Heart right ventricle (tissue), 16 donors: ENCODE results near the gene GLS. TPM values are rescaled to one million over a fixed set of nuclear protein-coding genes. Genes with fewer than 3 reads are reported as not detected.

Experiments used
- ATAC-seq, 8 donors: fragments of 200-7000 bp; cut with Tn5 transposase; one replicate each; pipeline ENCODE4 v1.9.1; 2020; ENCODE audit warnings: mild to moderate bottlenecking in 8 of 8, moderate library complexity in 8 of 8, moderate number of reproducible peaks in 1 of 8
- DNase-seq, 2 donors: peaks; one replicate each; pipeline ENCODE4 v3.0.0-alpha.2; 2020
- H3K27ac ChIP-seq, 10 donors: fragments of 200-600 bp; sonication (generic) in 2 of 10; one replicate each; pipeline versions ENCODE4 v1.5.0 to v1.8.0; 2020 to 2022; ENCODE audit warnings: mild to moderate bottlenecking in 3 of 10
- H3K27me3 ChIP-seq, 7 donors: fragments of 200-600 bp; one replicate each; pipeline ENCODE4 v1.8.0; 2021 to 2022; ENCODE audit warnings: mild to moderate bottlenecking in 2 of 7
- H3K36me3 ChIP-seq, 9 donors: fragments of 200-600 bp; sonication (generic) in 1 of 9; one replicate each; pipeline versions ENCODE4 v1.5.0 to v1.8.0; 2020 to 2022; ENCODE audit warnings: mild to moderate bottlenecking in 2 of 9
- H3K4me1 ChIP-seq, 9 donors: fragments of 200-600 bp; sonication (generic) in 1 of 9; one replicate each; pipeline versions ENCODE4 v1.5.0 to v1.8.0; 2020 to 2022; ENCODE audit warnings: mild to moderate bottlenecking in 4 of 9
- H3K4me3 ChIP-seq, 10 donors: fragments of 200-600 bp; sonication (generic) in 2 of 10; one replicate each; pipeline versions ENCODE4 v1.5.0 to v1.8.0; 2020 to 2022; ENCODE audit warnings: mild to moderate bottlenecking in 7 of 10, moderate library complexity in 2 of 10
- H3K9me3 ChIP-seq, 11 donors: fragments of 200-600 bp in 10 of 11; sonication (generic) in 2 of 11; one replicate each; pipeline versions ENCODE4 v1.5.0 to v1.8.0; 2013 to 2022; ENCODE audit warnings: mild to moderate bottlenecking in 2 of 11, control low read depth in 1 of 11, moderate library complexity in 1 of 11
- WGBS, 2 donors: extraction: QIAGEN DNeasy Blood & Tissue Kit; methylation state at CpG; one replicate each; pipeline ENCODE4 v1.1.7; 2013; ENCODE audit warnings: inconsistent platforms in 1 of 2; 5-methylcytosine and 5-hydroxymethylcytosine counted together
- intact Hi-C, 10 donors: fragments of 100-400 bp; cut with DNase I; formaldehyde crosslinking; loops; one replicate each; pipeline versions ENCODE4 v1.11.1 to v1.14.2; 2022
- polyA plus RNA-seq, 2 donors: library from polyadenylated mRNA; stranded (reverse); fragments of 200-250 nt; gene quantifications; one replicate each; pipeline ENCODE4 v1.2.3, GENCODE V29; 2013
- total RNA-seq, 10 donors: library from RNA; stranded (reverse); fragmentation: NEBNext Ultra II Directional in 3 of 10; extraction: Animal tissue kit (Norgen Biotek cat#: 25700) in 3 of 10; gene quantifications; one replicate each; pipeline versions ENCODE4 v1.2.1 to v1.2.4, GENCODE V29; 2021 to 2023
- TF ChIP-seq, protein P1 (sequence below), 9 donors: fragments of 200-600 bp; sonication (generic) in 2 of 9; IDR thresholded peaks; one replicate each; pipeline versions ENCODE4 v1.5.0 to v1.8.0; 2021 to 2022; ENCODE audit warnings: antibody characterized with exemption in 9 of 9, mild to moderate bottlenecking in 5 of 9, moderate library complexity in 1 of 9
- donor health status: Arrhythmogenic right ventricular cardiomyopathy.
- donor health status: ischemic (EF 13 %, LVEDD 7.1; RV severe dilation, severe dysfunction).
- donor health status: healthy with polysubstance abuse.
- donor health status: DM: no; HTN: yes; CAD: no.
- donor health status: DM: no; HTN: no; CAD: no.
- donor health status: ischemic (EF 25% LVEDD 6.9; RV normal size, moderate dysfunction).
- donor health status: ischemic (EF 25% LVEDD 5.7; RV mildly dilated, moderate dysfunction).
- donor health status: healthy.
- donor health status: DM: yes; HTN: yes; CAD: no.
- donor health status: Ischemic cardiomyopathy.
- donor health status: ischemic (EF 35%, LVEDD 5.7; RV mildly dilated, moderate dysfunction).
- donor health status: nonischemic (EF 11% LVEDD 7.7; RV severe dilation, severe dysfunction).
- donor health status: DM: yes; HTN: yes; CAD: no.
- donor health status: PGD.
- donor health status: ischemic (EF 29% LVEDD 5.4; RV normal size, mild dysfunction).
- donor health status: nonischemic (EF 23%, LVEDD 6.1; RV moderate dilation, normal function).

Gene GLS
- total and polyA plus RNA-seq, 12 donors, result 17.1 to 73.5 (median 54.3) TPM

DNA sequence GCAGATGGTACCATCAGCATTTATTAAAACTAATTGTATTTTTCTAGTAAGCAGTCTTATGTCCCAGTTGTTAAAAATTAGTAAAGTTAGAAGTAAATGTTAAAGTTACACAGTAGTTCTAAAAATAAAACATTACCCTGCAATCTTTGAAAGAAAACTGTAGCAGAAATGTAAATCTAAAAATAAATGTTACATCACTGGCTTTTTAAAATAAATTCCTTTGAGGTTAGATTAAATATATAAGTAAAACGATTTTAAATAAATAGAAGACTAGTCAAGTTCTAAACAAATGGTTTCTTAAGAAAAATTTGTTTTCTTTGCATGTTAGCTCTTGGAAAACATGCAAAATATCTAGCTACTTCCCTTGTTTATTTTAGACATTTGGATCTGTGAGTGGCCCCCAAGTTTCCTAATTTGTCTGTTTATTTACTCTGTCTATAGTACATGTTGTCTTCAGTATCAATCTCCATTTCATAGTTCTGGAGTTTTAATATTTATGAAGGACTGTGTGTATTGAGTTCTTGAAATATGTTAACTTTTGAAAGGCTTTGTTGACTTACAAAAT lies 58.2 kb downstream of the GLS start:
- intact Hi-C loops, result no loop called here
- 9 to 18% methylated on average over 1 of the region's 1 CpG for WGBS, 2 donors

DNA sequence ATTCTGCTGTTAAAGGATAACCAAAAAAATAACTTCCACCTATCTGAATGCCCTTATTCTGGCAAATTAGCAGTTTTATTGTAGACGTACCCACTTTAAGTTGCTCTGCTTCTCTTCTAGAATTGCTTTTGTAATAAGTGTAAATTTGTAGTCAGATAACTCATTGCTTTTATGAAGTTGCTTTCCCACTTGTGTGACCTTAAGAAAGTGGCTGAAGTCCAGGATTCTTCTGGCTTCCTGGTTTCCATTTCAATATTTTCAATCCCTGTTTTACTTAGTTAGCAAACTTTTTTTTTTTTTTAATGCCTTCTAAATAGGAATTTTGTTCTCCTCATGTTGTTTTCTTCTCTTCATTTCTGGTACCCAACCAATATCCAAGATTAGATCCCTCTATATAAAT lies 59.8 kb downstream of the GLS start:
- TF ChIP-seq, protein P1, sequence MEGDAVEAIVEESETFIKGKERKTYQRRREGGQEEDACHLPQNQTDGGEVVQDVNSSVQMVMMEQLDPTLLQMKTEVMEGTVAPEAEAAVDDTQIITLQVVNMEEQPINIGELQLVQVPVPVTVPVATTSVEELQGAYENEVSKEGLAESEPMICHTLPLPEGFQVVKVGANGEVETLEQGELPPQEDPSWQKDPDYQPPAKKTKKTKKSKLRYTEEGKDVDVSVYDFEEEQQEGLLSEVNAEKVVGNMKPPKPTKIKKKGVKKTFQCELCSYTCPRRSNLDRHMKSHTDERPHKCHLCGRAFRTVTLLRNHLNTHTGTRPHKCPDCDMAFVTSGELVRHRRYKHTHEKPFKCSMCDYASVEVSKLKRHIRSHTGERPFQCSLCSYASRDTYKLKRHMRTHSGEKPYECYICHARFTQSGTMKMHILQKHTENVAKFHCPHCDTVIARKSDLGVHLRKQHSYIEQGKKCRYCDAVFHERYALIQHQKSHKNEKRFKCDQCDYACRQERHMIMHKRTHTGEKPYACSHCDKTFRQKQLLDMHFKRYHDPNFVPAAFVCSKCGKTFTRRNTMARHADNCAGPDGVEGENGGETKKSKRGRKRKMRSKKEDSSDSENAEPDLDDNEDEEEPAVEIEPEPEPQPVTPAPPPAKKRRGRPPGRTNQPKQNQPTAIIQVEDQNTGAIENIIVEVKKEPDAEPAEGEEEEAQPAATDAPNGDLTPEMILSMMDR (IDR thresholded peaks at IDR 0.05), result no peak
- no peaks in the 10 kb centered on the region for H3K9me3 ChIP-seq
- 55 to 59% methylated on average over 1 of the region's 1 CpG for WGBS, 2 donors
- DNase-seq (peak in 1 of 2 donors; percentile 21), ATAC-seq (peak in 1 of 8 donors; percentile 34)
- peak overlapping the region in 1 of 10 donors; percentile 2 for H3K27ac ChIP-seq
- intact Hi-C loops, result loop anchor here in 1 of 10 donors (10.0 kb wide), 1 partner anchor 86 kb away; no protein-coding TSS in a partner anchor
- H3K27me3 ChIP-seq, result no peaks in the 10 kb centered on the region
- peaks cover 0 to 33% (median 25%) of the 10 kb centered on the region in 9 donors for H3K4me1 ChIP-seq
- peaks cover 0 to 16% (median 0%) of the 10 kb centered on the region in 9 donors for H3K36me3 ChIP-seq
- H3K4me3 ChIP-seq, result no peak overlapping the region

More for the DNA sequence above, 58.2 kb downstream of the GLS start:
- TF ChIP-seq, protein P1 (IDR thresholded peaks at IDR 0.05), result no peak
- Histone ChIP-seq H3K36me3 (peaks cover 0 to 27% (median 0%) of the 10 kb centered on the region in 9 donors), H3K4me3 (no peak overlapping the region), H3K27me3 (no peaks in the 10 kb centered on the region), H3K9me3 (no peaks in the 10 kb centered on the region), H3K4me1 (peaks cover 0 to 33% (median 20%) of the 10 kb centered on the region in 9 donors), H3K27ac (peak overlapping the region in 2 of 10 donors; percentile 5 to 45)
- ATAC-seq (no peak), DNase-seq (no peak)

DNA sequence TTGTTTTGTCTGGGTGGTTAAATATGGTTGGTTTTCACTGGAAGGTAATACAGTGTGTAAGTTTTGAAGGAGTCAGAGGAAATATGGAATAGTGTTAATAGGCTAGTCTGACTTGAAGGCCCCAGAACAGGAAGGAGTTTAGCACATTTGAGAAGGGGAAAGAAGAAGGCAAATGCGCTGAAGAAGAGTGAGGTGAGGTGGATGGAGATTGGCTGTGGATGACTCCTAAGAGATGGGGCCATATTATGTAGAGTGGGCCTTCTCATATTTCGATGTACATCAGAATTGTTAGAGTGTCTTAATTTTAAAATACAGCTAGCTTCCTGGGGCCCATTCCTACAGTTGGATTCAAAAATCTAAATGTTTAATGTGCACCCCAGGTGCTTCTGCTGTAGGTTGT lies 61.0 kb downstream of the GLS start:
- ATAC-seq (peak in 1 of 8 donors; percentile 13), DNase-seq (no peak)
- Histone ChIP-seq H3K27me3 (no peaks in the 10 kb centered on the region), H3K9me3 (no peaks in the 10 kb centered on the region), H3K36me3 (peaks cover 0 to 5% (median 0%) of the 10 kb centered on the region in 9 donors), H3K4me3 (no peak overlapping the region), H3K27ac (no peak overlapping the region), H3K4me1 (peaks cover 0 to 38% (median 25%) of the 10 kb centered on the region in 9 donors)
- intact Hi-C loops, result loop anchor here in 1 of 10 donors (10.0 kb wide), 1 partner anchor 87 kb away; no protein-coding TSS in a partner anchor
- WGBS, 2 donors, result 99 to 100% methylated on average over 2 of the region's 2 CpGs
- TF ChIP-seq, protein P1 (IDR thresholded peaks at IDR 0.05), result no peak

DNA sequence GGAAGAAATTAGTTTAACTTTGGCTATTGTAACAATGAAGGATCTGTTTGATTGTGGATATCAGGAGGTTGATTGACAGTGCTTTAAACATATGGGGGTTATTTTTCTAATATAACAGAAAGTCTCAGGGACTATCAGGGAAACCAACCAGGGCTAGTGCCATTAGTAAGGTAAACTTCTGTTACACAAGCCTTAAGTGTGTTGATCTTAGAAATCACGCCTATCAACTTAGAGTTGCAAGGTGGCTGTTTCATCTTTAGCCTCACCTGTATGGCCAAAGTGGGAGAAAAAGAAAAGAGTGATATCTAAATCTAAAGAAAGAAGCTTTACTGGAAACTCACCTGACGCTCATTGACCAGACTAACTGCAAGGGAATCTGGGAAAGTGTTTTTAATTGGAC lies 62.1 kb downstream of the GLS start:
- Histone ChIP-seq H3K27me3 (no peaks in the 10 kb centered on the region), H3K36me3 (no peaks in the 10 kb centered on the region), H3K27ac (no peak overlapping the region), H3K9me3 (no peaks in the 10 kb centered on the region), H3K4me3 (no peak overlapping the region), H3K4me1 (peaks cover 5 to 49% (median 35%) of the 10 kb centered on the region in 9 donors)
- 99% methylated on average over 2 of the region's 2 CpGs for WGBS, 2 donors
- DNase-seq (no peak), ATAC-seq (no peak)
- TF ChIP-seq, protein P1 (IDR thresholded peaks at IDR 0.05), result no peak
- intact Hi-C loops, result loop anchor here in 1 of 10 donors (10.0 kb wide), 1 partner anchor 88 kb away; no protein-coding TSS in a partner anchor
